CD14-positive monocyte (primary cell): ENCODE results near the gene NINJ1. TPM values are rescaled to one million over a fixed set of nuclear protein-coding genes. Genes with fewer than 3 reads are reported as not detected.

Source experiments
- DNase-seq, 3 donors: peaks; one replicate each; pipeline ENCODE4 v3.0.0-alpha.2; 2011 to 2022
- H2AFZ ChIP-seq: 2 replicates; pipeline ENCODE4 v1.6.0; 2012; ENCODE audit warnings: mild to moderate bottlenecking, low read depth, low read length, inconsistent platforms; ENCODE audit not compliant: insufficient read depth, poor library complexity, severe bottlenecking
- H3K27ac ChIP-seq, 2 donors: 1 replicate in 1 of 2; 2 replicates in 1 of 2; pipeline ENCODE4 v1.5.1; 2012 to 2013; ENCODE audit warnings: low read length in 2 of 2, control low read depth in 1 of 2, inconsistent platforms in 1 of 2, low read depth in 1 of 2, mild to moderate bottlenecking in 1 of 2
- H3K27me3 ChIP-seq, 2 donors: one replicate each; pipeline versions ENCODE4 v1.6.0 to v1.6.1; 2011 to 2013; ENCODE audit warnings: low read length in 2 of 2; ENCODE audit not compliant: control insufficient read depth in 2 of 2, insufficient read depth in 2 of 2
- H3K36me3 ChIP-seq, 2 donors: replicated peaks in 1 of 2; 1 replicate in 1 of 2; 2 replicates in 1 of 2; pipeline versions ENCODE4 v1.5.1 to v1.6.1; 2012 to 2013; ENCODE audit warnings: low read length in 2 of 2, control low read depth in 1 of 2, inconsistent platforms in 1 of 2, mild to moderate bottlenecking in 1 of 2; ENCODE audit not compliant: insufficient read depth in 2 of 2, control insufficient read depth in 1 of 2
- H3K4me1 ChIP-seq, 2 donors: 1 replicate in 1 of 2; 2 replicates in 1 of 2; pipeline versions ENCODE4 v1.5.1 to v1.6.1; 2012 to 2013; ENCODE audit warnings: low read length in 2 of 2, control low read depth in 1 of 2, inconsistent platforms in 1 of 2, mild to moderate bottlenecking in 1 of 2, moderate library complexity in 1 of 2; ENCODE audit not compliant: insufficient read depth in 2 of 2, control insufficient read depth in 1 of 2
- H3K4me2 ChIP-seq: replicated peaks from 2 replicates; pipeline ENCODE3; 2012; ENCODE audit warnings: low read length, moderate library complexity, mild to moderate bottlenecking; ENCODE audit not compliant: poor library complexity, severe bottlenecking; ENCODE audit errors: extremely low read depth
- H3K4me3 ChIP-seq, 3 experiments: fragments of 200-600 bp in 1 of 3; sonication (generic) in 1 of 3; replicated peaks in 1 of 3; 1 replicate in 2 of 3; 2 replicates in 1 of 3; pipeline ENCODE4 v1.5.1; 2011 to 2013; ENCODE audit warnings: low read length in 3 of 3, mild to moderate bottlenecking in 3 of 3, control low read depth in 2 of 3, low read depth in 2 of 3, inconsistent platforms in 1 of 3, moderate library complexity in 1 of 3
- H3K79me2 ChIP-seq: 2 replicates; pipeline ENCODE4 v1.6.0; 2012; ENCODE audit warnings: mild to moderate bottlenecking, control low read depth, inconsistent platforms, low read length, moderate library complexity; ENCODE audit not compliant: insufficient read depth
- H3K9ac ChIP-seq: 2 replicates; pipeline ENCODE4 v1.6.0; 2017; ENCODE audit warnings: low read length, mild to moderate bottlenecking; ENCODE audit not compliant: insufficient read depth, poor library complexity, severe bottlenecking
- H3K9me3 ChIP-seq, 2 donors: replicated peaks in 1 of 2; 1 replicate in 1 of 2; 2 replicates in 1 of 2; pipeline versions ENCODE4 v1.5.1 to v1.6.1; 2012 to 2013; ENCODE audit warnings: low read length in 2 of 2, control low read depth in 1 of 2; ENCODE audit not compliant: control insufficient read depth in 1 of 2, insufficient read depth in 1 of 2
- H4K20me1 ChIP-seq: 2 replicates; pipeline ENCODE4 v1.6.0; 2012; ENCODE audit warnings: mild to moderate bottlenecking, low read length, control low read depth, moderate library complexity; ENCODE audit not compliant: insufficient read depth
- H3K27ac Mint-ChIP-seq, 7 donors: one replicate each; pipeline ENCODE4 v1.8.0; 2020; ENCODE audit warnings: mild to moderate bottlenecking in 7 of 7, mixed read lengths in 7 of 7, moderate library complexity in 6 of 7, inconsistent platforms in 2 of 7
- H3K27me3 Mint-ChIP-seq, 3 donors: one replicate each; pipeline ENCODE4 v1.8.0; 2021 to 2022; ENCODE audit warnings: low read depth in 3 of 3, mild to moderate bottlenecking in 3 of 3, mixed read lengths in 3 of 3, moderate library complexity in 3 of 3, inconsistent platforms in 1 of 3
- H3K36me3 Mint-ChIP-seq, 2 donors: one replicate each; pipeline ENCODE4 v1.8.0; 2020; ENCODE audit warnings: mixed read lengths in 2 of 2, inconsistent platforms in 1 of 2, mild to moderate bottlenecking in 1 of 2
- H3K4me1 Mint-ChIP-seq: one replicate; pipeline ENCODE4 v1.8.0; 2020; ENCODE audit warnings: mild to moderate bottlenecking, mixed read lengths
- H3K4me3 Mint-ChIP-seq, 2 donors: one replicate each; pipeline ENCODE4 v1.8.0; 2020; ENCODE audit warnings: mild to moderate bottlenecking in 2 of 2, mixed read lengths in 2 of 2, moderate library complexity in 1 of 2
- H3K9me3 Mint-ChIP-seq, 7 donors: one replicate each; pipeline ENCODE4 v1.8.0; 2020 to 2022; ENCODE audit warnings: mixed read lengths in 7 of 7, mild to moderate bottlenecking in 6 of 7, moderate library complexity in 6 of 7, inconsistent platforms in 2 of 7
- CTCF ChIP-seq: fragments of 200-600 bp; IDR thresholded peaks from one replicate; pipeline ENCODE4 v1.8.0; 2022; ENCODE audit warnings: antibody characterized with exemption, mild to moderate bottlenecking
- WGBS: methylation state at CpG from one replicate; pipeline ENCODE4 v1.1.5; 2013; ENCODE audit warnings: missing lambda C conversion rate; ENCODE audit not compliant: insufficient coverage; 5-methylcytosine and 5-hydroxymethylcytosine counted together
- intact Hi-C, 2 donors: fragments of 100-400 bp; cut with micrococcal nuclease; formaldehyde crosslinking; loops; one replicate each; pipeline versions ENCODE4 v1.15.0 to v1.15.1; 2023
- polyA plus RNA-seq, 3 donors: library from polyadenylated mRNA; depleted of rRNA in 1 of 3; unstranded in 2 of 3; stranded (reverse) in 1 of 3; fragments of 300-500 nt in 2 of 3; fragments of >200 nt in 1 of 3; fragmentation: Illumina TruSeq in 2 of 3; gene quantifications; 1 replicate in 2 of 3; 2 replicates in 1 of 3; pipeline ENCODE4 v1.2.3, GENCODE V29; 2012 to 2021

NINJ1 gene
- polyA plus RNA-seq, 3 donors: 290 to 610 (median 469) TPM

GRCh38 chr9:93079371-93079770, 54.7 kb downstream of the NINJ1 start:
- Mint-ChIP-seq H3K4me1 (peaks cover 17% of the 10 kb centered on the region), H3K36me3 (peaks cover 21 to 43% of the 10 kb centered on the region in 2 donors), H3K27ac (peak overlapping the region in 1 of 7 donors; percentile 50), H3K9me3 (no peaks in the 10 kb centered on the region), H3K4me3 (no peak overlapping the region), H3K27me3 (peaks cover 0 to 6% (median 0%) of the 10 kb centered on the region in 3 donors)
- Histone ChIP-seq H3K4me2 (no peak overlapping the region), H2AFZ (no peak overlapping the region), H3K9me3 (no peaks in the 10 kb centered on the region), H3K4me1 (peaks cover 16 to 19% of the 10 kb centered on the region in 2 donors), H3K27me3 (no peaks in the 10 kb centered on the region), H4K20me1 (no peaks in the 10 kb centered on the region), H3K9ac (no peak overlapping the region), H3K36me3 (peaks cover 3 to 50% of the 10 kb centered on the region in 2 donors), H3K4me3 (no peak overlapping the region), H3K79me2 (no peaks in the 10 kb centered on the region), H3K27ac (no peak overlapping the region)
- no peak for TF ChIP-seq CTCF
- WGBS: 92% methylated on average over 11 of the region's 13 CpGs
- intact Hi-C loops: no loop called here
- DNase-seq: no peak

- peaks cover 3 to 5% of the 10 kb centered on the region in 2 donors for H3K4me1 ChIP-seq
- H3K27me3 ChIP-seq: no peaks in the 10 kb centered on the region
- no peaks in the 10 kb centered on the region for H3K9me3 ChIP-seq
- no peak overlapping the region for H3K4me3 ChIP-seq
- peak overlapping the region in 1 of 7 donors; percentile 54 for H3K27ac Mint-ChIP-seq
- H3K4me3 Mint-ChIP-seq: no peak overlapping the region
- no peak for TF ChIP-seq CTCF
- H4K20me1 ChIP-seq: no peaks in the 10 kb centered on the region
- no peaks in the 10 kb centered on the region for H3K9me3 Mint-ChIP-seq
- H3K27ac ChIP-seq: no peak overlapping the region
- H3K27me3 Mint-ChIP-seq: peaks cover 0 to 2% (median 2%) of the 10 kb centered on the region in 3 donors
- H3K36me3 ChIP-seq: peaks cover 3 to 46% of the 10 kb centered on the region in 2 donors
- no peak overlapping the region for H3K4me2 ChIP-seq
- no peak for DNase-seq
- WGBS: 98% methylated on average over 9 of the region's 16 CpGs
- no peaks in the 10 kb centered on the region for H3K79me2 ChIP-seq
- H3K4me1 Mint-ChIP-seq: peaks cover 5% of the 10 kb centered on the region
- H2AFZ ChIP-seq: no peak overlapping the region
- intact Hi-C loops: no loop called here
- no peak overlapping the region for H3K9ac ChIP-seq
- H3K36me3 Mint-ChIP-seq: peaks cover 24 to 45% of the 10 kb centered on the region in 2 donors
Measured at GRCh38 chr9:93077811-93078210, 56.2 kb downstream of the NINJ1 start.
